HG02642 (cell line): ENCODE results near the gene ISY1.
"Not testable (repeated sequence)": the region's sequence is repeated elsewhere in the genome, so short reads cannot be mapped to it uniquely, and the experiment has no call there.

Source experiments
- ATAC-seq: cut with Tn5 transposase; IDR thresholded peaks from one replicate; pipeline ENCODE4 v1.9.1; 2021; ENCODE audit warnings: mild to moderate bottlenecking; ENCODE audit not compliant: unreplicated experiment, poor library complexity

The ISY1 gene

GRCh38 chr3:129101370-129102138, 59.3 kb downstream of the ISY1 start:
- no peak for ATAC-seq

GRCh38 chr3:129100274-129100673, 60.6 kb downstream of the ISY1 start:
- no peak for ATAC-seq

GRCh38 chr3:129095285-129095684, 65.6 kb downstream of the ISY1 start:
- ATAC-seq, result no peak

GRCh38 chr3:129088312-129088711, 72.6 kb downstream of the ISY1 start:
- not testable (repeated sequence) for ATAC-seq

GRCh38 chr3:129087904-129088303, 73.0 kb downstream of the ISY1 start:
- ATAC-seq, result not testable (repeated sequence)

GRCh38 chr3:129087138-129087702, 73.6 kb downstream of the ISY1 start:
- no peak for ATAC-seq

GRCh38 chr3:129085818-129086217, 75.0 kb downstream of the ISY1 start:
- ATAC-seq, result no peak

GRCh38 chr3:129085165-129085715, 75.6 kb downstream of the ISY1 start:
- no peak for ATAC-seq

- ATAC-seq, result no peak
Measured at GRCh38 chr3:129084501-129084900, 76.4 kb downstream of the ISY1 start.

GRCh38 chr3:129082026-129082425, 78.8 kb downstream of the ISY1 start:
- ATAC-seq, result no peak

GRCh38 chr3:129081503-129081902, 79.4 kb downstream of the ISY1 start:
- no peak for ATAC-seq

- ATAC-seq, result no peak
Measured at GRCh38 chr3:129078510-129078909, 82.4 kb downstream of the ISY1 start.
